BE2C (cell line): Measurements from ENCODE around the gene FBXL7.

ENCODE experiments used
- DNase-seq: peaks from one replicate; pipeline ENCODE4 v3.0.0-alpha.2; 2020
- H3K27me3 ChIP-seq: fragments of 250-450 bp; sonication (Bioruptor Pico); 2 replicates; pipeline ENCODE4 v1.5.1; 2020; ENCODE audit warnings: mild to moderate bottlenecking
- H3K36me3 ChIP-seq: fragments of 250-450 bp; sonication (Bioruptor Pico); 2 replicates; pipeline ENCODE4 v1.5.1; 2020; ENCODE audit warnings: mild to moderate bottlenecking
- H3K4me1 ChIP-seq: fragments of 250-450 bp; sonication (Bioruptor Pico); 2 replicates; pipeline ENCODE4 v1.5.1; 2020
- H3K4me3 ChIP-seq: 2 replicates; pipeline ENCODE4 v1.5.1; 2011; ENCODE audit warnings: low read depth, low read length
- H3K9me3 ChIP-seq: fragments of 250-450 bp; sonication (Bioruptor Pico); 2 replicates; pipeline ENCODE4 v1.5.1; 2020
- TF ChIP-seq, protein P1 (sequence below): IDR thresholded peaks from 2 replicates; pipeline ENCODE4 v1.5.1; 2012; ENCODE audit warnings: mild to moderate bottlenecking, low read depth, low read length

Gene FBXL7

GRCh38 chr5:15560421-15560820, 60.4 kb downstream of the FBXL7 start:
- TF ChIP-seq, protein P1, sequence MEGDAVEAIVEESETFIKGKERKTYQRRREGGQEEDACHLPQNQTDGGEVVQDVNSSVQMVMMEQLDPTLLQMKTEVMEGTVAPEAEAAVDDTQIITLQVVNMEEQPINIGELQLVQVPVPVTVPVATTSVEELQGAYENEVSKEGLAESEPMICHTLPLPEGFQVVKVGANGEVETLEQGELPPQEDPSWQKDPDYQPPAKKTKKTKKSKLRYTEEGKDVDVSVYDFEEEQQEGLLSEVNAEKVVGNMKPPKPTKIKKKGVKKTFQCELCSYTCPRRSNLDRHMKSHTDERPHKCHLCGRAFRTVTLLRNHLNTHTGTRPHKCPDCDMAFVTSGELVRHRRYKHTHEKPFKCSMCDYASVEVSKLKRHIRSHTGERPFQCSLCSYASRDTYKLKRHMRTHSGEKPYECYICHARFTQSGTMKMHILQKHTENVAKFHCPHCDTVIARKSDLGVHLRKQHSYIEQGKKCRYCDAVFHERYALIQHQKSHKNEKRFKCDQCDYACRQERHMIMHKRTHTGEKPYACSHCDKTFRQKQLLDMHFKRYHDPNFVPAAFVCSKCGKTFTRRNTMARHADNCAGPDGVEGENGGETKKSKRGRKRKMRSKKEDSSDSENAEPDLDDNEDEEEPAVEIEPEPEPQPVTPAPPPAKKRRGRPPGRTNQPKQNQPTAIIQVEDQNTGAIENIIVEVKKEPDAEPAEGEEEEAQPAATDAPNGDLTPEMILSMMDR: no peak
- H3K4me3 ChIP-seq: no peak overlapping the region
- DNase-seq: no peak
- H3K4me1 ChIP-seq: no peaks in the 10 kb centered on the region
- H3K36me3 ChIP-seq: no peaks in the 10 kb centered on the region
- no peaks in the 10 kb centered on the region for H3K27me3 ChIP-seq
- no peaks in the 10 kb centered on the region for H3K9me3 ChIP-seq

DNA sequence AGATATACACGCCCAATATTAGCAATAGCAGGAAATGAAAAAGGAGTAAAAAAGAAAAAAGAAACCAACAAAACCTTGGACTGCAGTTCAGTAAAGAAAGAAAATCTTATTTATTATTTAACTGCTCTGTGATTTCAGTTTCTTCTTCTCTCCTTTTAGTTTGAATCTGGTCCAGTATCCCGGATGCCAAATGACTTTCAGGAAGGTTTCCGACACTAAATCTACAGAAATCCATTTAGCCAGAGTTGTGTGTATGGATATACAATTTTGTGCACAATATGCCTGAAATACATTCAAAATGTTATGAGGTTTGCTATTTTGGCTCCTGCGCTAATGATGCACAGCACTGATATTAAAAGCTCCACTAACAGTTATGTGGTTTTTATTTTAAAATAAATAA, 64.5 kb downstream of the FBXL7 start:
- Histone ChIP-seq H3K4me1 (no peaks in the 10 kb centered on the region), H3K27me3 (no peaks in the 10 kb centered on the region), H3K9me3 (no peaks in the 10 kb centered on the region), H3K36me3 (no peaks in the 10 kb centered on the region), H3K4me3 (no peak overlapping the region)
- TF ChIP-seq, protein P1: no peak
- DNase-seq: no peak

GRCh38 chr5:15564957-15565356, 65.0 kb downstream of the FBXL7 start:
- TF ChIP-seq, protein P1: no peak
- Histone ChIP-seq H3K4me1 (no peaks in the 10 kb centered on the region), H3K27me3 (no peaks in the 10 kb centered on the region), H3K4me3 (no peak overlapping the region), H3K9me3 (no peaks in the 10 kb centered on the region), H3K36me3 (no peaks in the 10 kb centered on the region)
- DNase-seq: no peak

- no peaks in the 10 kb centered on the region for H3K4me1 ChIP-seq
- DNase-seq: no peak
- TF ChIP-seq, protein P1: no peak
- H3K4me3 ChIP-seq: no peak overlapping the region
- H3K36me3 ChIP-seq: no peaks in the 10 kb centered on the region
- H3K9me3 ChIP-seq: no peaks in the 10 kb centered on the region
- no peaks in the 10 kb centered on the region for H3K27me3 ChIP-seq
Observed at GRCh38 chr5:15566306-15566705, 66.3 kb downstream of the FBXL7 start.

- TF ChIP-seq, protein P1: no peak
- H3K4me3 ChIP-seq: no peak overlapping the region
- H3K27me3 ChIP-seq: no peaks in the 10 kb centered on the region
- no peaks in the 10 kb centered on the region for H3K9me3 ChIP-seq
- H3K4me1 ChIP-seq: no peaks in the 10 kb centered on the region
- no peaks in the 10 kb centered on the region for H3K36me3 ChIP-seq
- DNase-seq: no peak
Observed at GRCh38 chr5:15566789-15567188, 66.8 kb downstream of the FBXL7 start.

DNA sequence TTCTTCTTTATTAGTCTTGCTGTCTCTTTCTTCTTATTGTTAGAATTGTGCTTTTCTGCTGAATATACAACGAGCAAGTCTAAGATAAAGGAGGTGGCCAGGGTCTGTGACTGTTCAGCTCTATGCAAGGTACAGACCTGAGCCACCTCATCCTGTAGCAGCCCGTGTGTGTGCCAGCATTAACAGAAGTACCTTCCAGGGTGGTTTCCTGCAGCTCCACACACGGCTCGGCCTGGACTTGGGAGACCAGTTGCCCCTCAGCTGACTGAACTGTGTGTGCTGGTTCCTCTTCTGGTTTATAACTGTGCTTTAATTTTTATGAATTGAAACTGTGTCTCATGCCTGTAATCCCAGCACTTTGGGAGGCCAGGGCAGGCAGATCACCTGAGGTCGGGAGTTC, 70.5 kb downstream of the FBXL7 start:
- Histone ChIP-seq H3K36me3 (no peaks in the 10 kb centered on the region), H3K4me3 (no peak overlapping the region), H3K4me1 (peaks cover 22% of the 10 kb centered on the region), H3K27me3 (no peaks in the 10 kb centered on the region), H3K9me3 (no peaks in the 10 kb centered on the region)
- TF ChIP-seq, protein P1: no peak
- no peak for DNase-seq
